ENCODE measurements around the gene RASA3.

The RASA3 gene

GRCh38 chr13:113971471-113972231 is 160.8 kb downstream of the RASA3 start:
- H3K4me1 ChIP-seq (ENCODE audit: low read length): no peaks in the 10 kb centered on the region
- no peaks in the 10 kb centered on the region for H4K20me1 ChIP-seq (ENCODE audit: insufficient read depth, low read length)
- H2AFZ ChIP-seq (ENCODE audit: low read depth, low read length): no peak overlapping the region
- no peaks in the 10 kb centered on the region for H3K79me2 ChIP-seq (ENCODE audit: low read length)
- H3K9ac ChIP-seq (ENCODE audit: low read length): no peak overlapping the region
- H3K9me3 ChIP-seq (ENCODE audit: insufficient read depth, low read length): peaks cover 5% of the 10 kb centered on the region; the same call in 1 of the 2 replicates
- no peak overlapping the region for H3K27ac ChIP-seq (ENCODE audit: low read length)
- TF ChIP-seq EZH2phosphoT487 (IDR thresholded peaks at IDR 0.05; ENCODE audit: low read depth) (no peak), CTCF (IDR thresholded peaks at IDR 0.05; ENCODE audit: low read depth, low read length) (no peak)
- no peaks in the 10 kb centered on the region for H3K27me3 ChIP-seq (ENCODE audit: low read depth, low read length)
- H3K4me3 ChIP-seq (ENCODE audit: low read length): no peak overlapping the region
- H3K4me2 ChIP-seq (ENCODE audit: low read length): no peak overlapping the region
- H3K36me3 ChIP-seq (replicated peaks; ENCODE audit: low read depth, low read length): no peaks in the 10 kb centered on the region

DNA sequence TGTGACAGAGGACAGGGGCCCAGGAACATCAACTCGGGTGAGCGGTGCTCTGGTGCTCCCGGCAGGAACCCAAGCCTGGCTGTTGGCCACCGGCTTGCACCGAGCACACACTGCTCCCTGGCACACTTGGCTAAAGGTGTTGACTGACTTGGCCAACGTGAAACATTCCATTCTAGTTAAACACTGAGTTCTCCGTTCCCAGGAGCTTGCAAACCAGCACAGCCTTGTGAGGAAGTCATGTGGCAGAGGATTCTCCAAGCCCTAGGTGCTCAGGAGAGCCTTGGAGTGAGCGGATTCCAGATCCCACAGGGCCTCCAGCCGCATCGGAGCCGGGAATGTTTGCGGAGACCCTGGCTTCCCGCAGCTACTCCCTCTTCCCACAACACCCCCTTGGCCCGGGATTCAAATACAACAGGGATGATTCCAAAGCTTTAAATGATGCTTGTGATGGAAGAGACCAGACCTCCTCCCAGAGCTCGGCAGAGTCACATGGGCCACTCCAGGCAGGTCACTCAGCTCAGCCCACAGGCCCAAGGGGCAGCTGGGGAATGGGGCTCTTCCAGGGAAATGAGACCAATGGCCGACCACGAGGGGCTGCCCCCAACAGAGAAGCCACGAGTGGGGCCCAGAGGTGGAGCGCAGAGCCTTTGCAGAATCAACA is 161.5 kb downstream of the RASA3 start:
- no peak overlapping the region for H3K4me2 ChIP-seq (ENCODE audit: low read length)
- no peaks in the 10 kb centered on the region for H3K36me3 ChIP-seq (replicated peaks; ENCODE audit: low read depth, low read length)

GRCh38 chr13:113969973-113970611 is 162.3 kb downstream of the RASA3 start:
- peaks cover 5% of the 10 kb centered on the region; the same call in 1 of the 2 replicates for H3K9me3 ChIP-seq (ENCODE audit: insufficient read depth, low read length)
- H4K20me1 ChIP-seq (ENCODE audit: insufficient read depth, low read length): no peaks in the 10 kb centered on the region
- no peak overlapping the region for H2AFZ ChIP-seq (ENCODE audit: low read depth, low read length)
- no peak overlapping the region for H3K4me3 ChIP-seq (ENCODE audit: low read length)
- no peaks in the 10 kb centered on the region for H3K36me3 ChIP-seq (replicated peaks; ENCODE audit: low read depth, low read length)
- no peak overlapping the region for H3K9ac ChIP-seq (ENCODE audit: low read length)
- H3K27me3 ChIP-seq (ENCODE audit: low read depth, low read length): no peaks in the 10 kb centered on the region
- H3K27ac ChIP-seq (ENCODE audit: low read length): no peak overlapping the region
- TF ChIP-seq EZH2phosphoT487 (IDR thresholded peaks at IDR 0.05; ENCODE audit: low read depth) (no peak), CTCF (IDR thresholded peaks at IDR 0.05; ENCODE audit: low read depth, low read length) (no peak)
- H3K79me2 ChIP-seq (ENCODE audit: low read length): no peaks in the 10 kb centered on the region
- H3K4me1 ChIP-seq (ENCODE audit: low read length): no peaks in the 10 kb centered on the region
- no peak overlapping the region for H3K4me2 ChIP-seq (ENCODE audit: low read length)

More for the DNA sequence above, 161.5 kb downstream of the RASA3 start:
- Histone ChIP-seq H3K27me3 (ENCODE audit: low read depth, low read length) (no peaks in the 10 kb centered on the region), H3K9ac (ENCODE audit: low read length) (no peak overlapping the region), H3K9me3 (ENCODE audit: insufficient read depth, low read length) (peaks cover 5% of the 10 kb centered on the region; the same call in 1 of the 2 replicates), H3K4me1 (ENCODE audit: low read length) (no peaks in the 10 kb centered on the region), H3K27ac (ENCODE audit: low read length) (no peak overlapping the region), H4K20me1 (ENCODE audit: insufficient read depth, low read length) (no peaks in the 10 kb centered on the region), H3K4me3 (ENCODE audit: low read length) (no peak overlapping the region), H2AFZ (ENCODE audit: low read depth, low read length) (no peak overlapping the region), H3K79me2 (ENCODE audit: low read length) (no peaks in the 10 kb centered on the region)
- TF ChIP-seq CTCF (IDR thresholded peaks at IDR 0.05; ENCODE audit: low read depth, low read length): no peak
- no peak for TF ChIP-seq EZH2phosphoT487 (IDR thresholded peaks at IDR 0.05; ENCODE audit: low read depth)

Data from OCI-LY3 (cell line).